Measurements from ENCODE around the gene SPANXN2.

Gene SPANXN2

DNA sequence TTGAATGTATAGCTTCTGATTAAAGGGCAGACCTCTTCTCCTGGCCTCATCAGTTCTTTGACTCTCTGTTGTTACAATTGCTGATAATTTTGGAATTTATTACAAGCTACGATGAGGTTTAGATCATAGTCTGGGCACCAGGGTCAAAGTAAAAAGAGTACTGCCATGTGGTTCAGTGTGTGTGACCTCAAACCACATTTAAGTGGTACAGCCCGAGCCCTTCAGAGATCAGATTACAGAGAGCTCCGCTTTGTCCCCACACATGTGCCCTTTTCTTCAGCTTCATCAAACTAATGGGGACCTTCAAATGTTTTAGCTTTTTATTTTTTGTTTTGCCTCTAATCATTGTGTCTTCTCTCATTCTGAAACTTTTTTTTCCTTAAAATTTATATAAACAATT lies 37.1 kb downstream of the SPANXN2 start:
- no peaks in the 10 kb centered on the region for H3K4me1 ChIP-seq (ENCODE audit: control insufficient read depth, insufficient read depth, low read length)
- TF ChIP-seq, protein P1, sequence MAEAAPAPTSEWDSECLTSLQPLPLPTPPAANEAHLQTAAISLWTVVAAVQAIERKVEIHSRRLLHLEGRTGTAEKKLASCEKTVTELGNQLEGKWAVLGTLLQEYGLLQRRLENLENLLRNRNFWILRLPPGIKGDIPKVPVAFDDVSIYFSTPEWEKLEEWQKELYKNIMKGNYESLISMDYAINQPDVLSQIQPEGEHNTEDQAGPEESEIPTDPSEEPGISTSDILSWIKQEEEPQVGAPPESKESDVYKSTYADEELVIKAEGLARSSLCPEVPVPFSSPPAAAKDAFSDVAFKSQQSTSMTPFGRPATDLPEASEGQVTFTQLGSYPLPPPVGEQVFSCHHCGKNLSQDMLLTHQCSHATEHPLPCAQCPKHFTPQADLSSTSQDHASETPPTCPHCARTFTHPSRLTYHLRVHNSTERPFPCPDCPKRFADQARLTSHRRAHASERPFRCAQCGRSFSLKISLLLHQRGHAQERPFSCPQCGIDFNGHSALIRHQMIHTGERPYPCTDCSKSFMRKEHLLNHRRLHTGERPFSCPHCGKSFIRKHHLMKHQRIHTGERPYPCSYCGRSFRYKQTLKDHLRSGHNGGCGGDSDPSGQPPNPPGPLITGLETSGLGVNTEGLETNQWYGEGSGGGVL (tag by site-specific recombination; IDR thresholded peaks at IDR 0.05), result no peak
- TF ChIP-seq KLF10 (tag by site-specific recombination; IDR thresholded peaks at IDR 0.05) (no peak), KLF16 (tag by site-specific recombination; IDR thresholded peaks at IDR 0.05) (no peak), ZNF707 (tag by site-specific recombination; IDR thresholded peaks at IDR 0.05) (no peak), ZEB2 (tag by site-specific recombination; IDR thresholded peaks at IDR 0.05) (no peak), ZNF202 (tag by site-specific recombination; IDR thresholded peaks at IDR 0.05; ENCODE audit: borderline replicate concordance) (no peak), MYNN (tag by site-specific recombination; IDR thresholded peaks at IDR 0.05; ENCODE audit: borderline replicate concordance) (no peak), ZNF157 (tag by site-specific recombination; IDR thresholded peaks at IDR 0.05) (no peak), ZBTB7A (tag by site-specific recombination; IDR thresholded peaks at IDR 0.05; ENCODE audit: low read depth) (no peak)
- TF ChIP-seq, protein P2, sequence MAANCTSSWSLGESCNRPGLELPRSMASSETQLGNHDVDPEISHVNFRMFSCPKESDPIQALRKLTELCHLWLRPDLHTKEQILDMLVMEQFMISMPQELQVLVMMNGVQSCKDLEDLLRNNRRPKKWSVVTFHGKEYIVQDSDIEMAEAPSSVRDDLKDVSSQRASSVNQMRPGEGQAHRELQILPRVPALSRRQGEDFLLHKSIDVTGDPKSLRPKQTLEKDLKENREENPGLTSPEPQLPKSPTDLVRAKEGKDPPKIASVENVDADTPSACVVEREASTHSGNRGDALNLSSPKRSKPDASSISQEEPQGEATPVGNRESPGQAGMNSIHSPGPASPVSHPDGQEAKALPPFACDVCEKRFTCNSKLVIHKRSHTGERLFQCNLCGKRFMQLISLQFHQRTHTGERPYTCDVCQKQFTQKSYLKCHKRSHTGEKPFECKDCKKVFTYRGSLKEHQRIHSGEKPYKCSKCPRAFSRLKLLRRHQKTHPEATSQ (tag by site-specific recombination; IDR thresholded peaks at IDR 0.05), result no peak
- TF ChIP-seq, protein P3, sequence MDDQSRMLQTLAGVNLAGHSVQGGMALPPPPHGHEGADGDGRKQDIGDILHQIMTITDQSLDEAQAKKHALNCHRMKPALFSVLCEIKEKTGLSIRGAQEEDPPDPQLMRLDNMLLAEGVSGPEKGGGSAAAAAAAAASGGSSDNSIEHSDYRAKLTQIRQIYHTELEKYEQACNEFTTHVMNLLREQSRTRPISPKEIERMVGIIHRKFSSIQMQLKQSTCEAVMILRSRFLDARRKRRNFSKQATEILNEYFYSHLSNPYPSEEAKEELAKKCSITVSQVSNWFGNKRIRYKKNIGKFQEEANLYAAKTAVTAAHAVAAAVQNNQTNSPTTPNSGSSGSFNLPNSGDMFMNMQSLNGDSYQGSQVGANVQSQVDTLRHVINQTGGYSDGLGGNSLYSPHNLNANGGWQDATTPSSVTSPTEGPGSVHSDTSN (CRISPR knock-in tag; IDR thresholded peaks at IDR 0.05), result no peak
- TF ChIP-seq, protein P4, sequence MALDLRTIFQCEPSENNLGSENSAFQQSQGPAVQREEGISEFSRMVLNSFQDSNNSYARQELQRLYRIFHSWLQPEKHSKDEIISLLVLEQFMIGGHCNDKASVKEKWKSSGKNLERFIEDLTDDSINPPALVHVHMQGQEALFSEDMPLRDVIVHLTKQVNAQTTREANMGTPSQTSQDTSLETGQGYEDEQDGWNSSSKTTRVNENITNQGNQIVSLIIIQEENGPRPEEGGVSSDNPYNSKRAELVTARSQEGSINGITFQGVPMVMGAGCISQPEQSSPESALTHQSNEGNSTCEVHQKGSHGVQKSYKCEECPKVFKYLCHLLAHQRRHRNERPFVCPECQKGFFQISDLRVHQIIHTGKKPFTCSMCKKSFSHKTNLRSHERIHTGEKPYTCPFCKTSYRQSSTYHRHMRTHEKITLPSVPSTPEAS (tag by site-specific recombination; IDR thresholded peaks at IDR 0.05), result no peak
- TF ChIP-seq, protein P5, sequence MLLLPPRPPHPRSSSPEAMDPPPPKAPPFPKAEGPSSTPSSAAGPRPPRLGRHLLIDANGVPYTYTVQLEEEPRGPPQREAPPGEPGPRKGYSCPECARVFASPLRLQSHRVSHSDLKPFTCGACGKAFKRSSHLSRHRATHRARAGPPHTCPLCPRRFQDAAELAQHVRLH (tag by site-specific recombination; IDR thresholded peaks at IDR 0.05), result no peak
- H3K36me3 ChIP-seq (ENCODE audit: control insufficient read depth in 2 of 2, insufficient read depth in 1 of 2, low read length in 2 of 2), result no peaks in the 10 kb centered on the region
- no peak overlapping the region for H3K4me3 ChIP-seq (ENCODE audit: low read depth, low read length)
- POLR2A ChIA-PET, result no interaction called here
- H3K9me3 ChIP-seq (ENCODE audit: control insufficient read depth, insufficient read depth, low read depth, low read length), result no peaks in the 10 kb centered on the region
- no peak overlapping the region for H3K27ac ChIP-seq (ENCODE audit: extremely low read depth, low read depth, low read length)
- CTCF ChIA-PET, result no interaction called here

DNA sequence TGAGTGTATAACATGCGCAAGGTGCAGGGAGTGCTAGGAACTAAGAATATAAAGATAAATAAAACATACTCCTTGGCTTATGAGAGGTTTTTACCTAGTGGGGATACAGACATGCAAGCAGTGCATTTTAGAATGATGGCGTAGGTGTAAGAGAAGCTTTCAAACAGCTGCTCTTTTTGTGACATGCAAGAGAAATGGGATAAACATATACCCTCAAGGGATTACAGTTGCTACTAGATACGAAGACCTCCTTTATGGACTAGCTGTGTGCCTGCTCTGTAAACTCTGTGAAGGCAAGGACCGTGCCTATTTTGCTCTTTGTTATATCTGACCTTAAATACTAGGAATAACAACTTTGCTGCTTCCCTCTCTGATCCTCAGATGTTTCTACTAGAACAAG lies 45.6 kb downstream of the SPANXN2 start:
- CTCF ChIA-PET, result interaction anchor here (0.9 kb wide), 1 partner anchor 11 kb away, joined by 4 read pairs; no protein-coding TSS in a partner anchor
- Histone ChIP-seq H3K27ac (ENCODE audit: extremely low read depth, low read depth, low read length) (no peak overlapping the region), H3K4me3 (ENCODE audit: low read depth, low read length) (no peak overlapping the region), H3K9me3 (ENCODE audit: control insufficient read depth, insufficient read depth, low read depth, low read length) (no peaks in the 10 kb centered on the region), H3K36me3 (ENCODE audit: control insufficient read depth in 2 of 2, insufficient read depth in 1 of 2, low read length in 2 of 2) (no peaks in the 10 kb centered on the region), H3K4me1 (ENCODE audit: control insufficient read depth, insufficient read depth, low read length) (no peaks in the 10 kb centered on the region)
- POLR2A ChIA-PET, result no interaction called here
- TF ChIP-seq FEZF1 (tag by site-specific recombination; IDR thresholded peaks at IDR 0.05) (no peak), ZBTB1 (tag by site-specific recombination; IDR thresholded peaks at IDR 0.05) (no peak), ZEB2 (tag by site-specific recombination; IDR thresholded peaks at IDR 0.05) (no peak), ZNF514 (tag by site-specific recombination; IDR thresholded peaks at IDR 0.05) (no peak), SCRT1 (tag by site-specific recombination; IDR thresholded peaks at IDR 0.05; ENCODE audit: borderline replicate concordance) (no peak), MEIS1 (CRISPR knock-in tag; IDR thresholded peaks at IDR 0.05; ENCODE audit: borderline replicate concordance) (no peak), ZNF341 (tag by site-specific recombination; IDR thresholded peaks at IDR 0.05; ENCODE audit: low read depth) (no peak)
- TF ChIP-seq, protein P6, sequence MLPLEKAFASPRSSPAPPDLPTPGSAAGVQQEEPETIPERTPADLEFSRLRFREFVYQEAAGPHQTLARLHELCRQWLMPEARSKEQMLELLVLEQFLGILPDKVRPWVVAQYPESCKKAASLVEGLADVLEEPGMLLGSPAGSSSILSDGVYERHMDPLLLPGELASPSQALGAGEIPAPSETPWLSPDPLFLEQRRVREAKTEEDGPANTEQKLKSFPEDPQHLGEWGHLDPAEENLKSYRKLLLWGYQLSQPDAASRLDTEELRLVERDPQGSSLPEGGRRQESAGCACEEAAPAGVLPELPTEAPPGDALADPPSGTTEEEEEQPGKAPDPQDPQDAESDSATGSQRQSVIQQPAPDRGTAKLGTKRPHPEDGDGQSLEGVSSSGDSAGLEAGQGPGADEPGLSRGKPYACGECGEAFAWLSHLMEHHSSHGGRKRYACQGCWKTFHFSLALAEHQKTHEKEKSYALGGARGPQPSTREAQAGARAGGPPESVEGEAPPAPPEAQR (tag by site-specific recombination; IDR thresholded peaks at IDR 0.05), result no peak
- TF ChIP-seq, protein P7, sequence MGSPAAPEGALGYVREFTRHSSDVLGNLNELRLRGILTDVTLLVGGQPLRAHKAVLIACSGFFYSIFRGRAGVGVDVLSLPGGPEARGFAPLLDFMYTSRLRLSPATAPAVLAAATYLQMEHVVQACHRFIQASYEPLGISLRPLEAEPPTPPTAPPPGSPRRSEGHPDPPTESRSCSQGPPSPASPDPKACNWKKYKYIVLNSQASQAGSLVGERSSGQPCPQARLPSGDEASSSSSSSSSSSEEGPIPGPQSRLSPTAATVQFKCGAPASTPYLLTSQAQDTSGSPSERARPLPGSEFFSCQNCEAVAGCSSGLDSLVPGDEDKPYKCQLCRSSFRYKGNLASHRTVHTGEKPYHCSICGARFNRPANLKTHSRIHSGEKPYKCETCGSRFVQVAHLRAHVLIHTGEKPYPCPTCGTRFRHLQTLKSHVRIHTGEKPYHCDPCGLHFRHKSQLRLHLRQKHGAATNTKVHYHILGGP (tag by site-specific recombination; IDR thresholded peaks at IDR 0.05), result no peak

Data from HEK293 (cell line).